B cell (primary cell): Measurements from ENCODE around the gene FZD2. TPM values are rescaled to one million over a fixed set of nuclear protein-coding genes. Genes with fewer than 3 reads are reported as not detected.

ENCODE experiments used
- ATAC-seq: fragments of 200-7000 bp; cut with Tn5 transposase; one replicate; pipeline ENCODE4 v1.10.0; 2021; ENCODE audit warnings: low read depth, mild to moderate bottlenecking, moderate number of reproducible peaks, moderate library complexity
- CTCF ChIA-PET: fragments of 350-600 bp; sonication (Branson Sonifier 250); formaldehyde crosslinking; loops from one replicate; lab custom pipeline; 2021; ENCODE audit warnings: antibody characterized with exemption, inconsistent platforms; lab: Charles Lee
- POLR2A ChIA-PET: fragments of 350-600 bp; sonication (Branson Sonifier 250); formaldehyde crosslinking; loops from one replicate; lab custom pipeline; 2021; ENCODE audit warnings: antibody characterized with exemption; lab: Charles Lee
- DNase-seq: peaks from one replicate; pipeline ENCODE4 v3.0.0; 2013
- H2AFZ ChIP-seq: 2 replicates; pipeline ENCODE4 v1.6.1; 2012; ENCODE audit warnings: mild to moderate bottlenecking, low read depth, low read length; ENCODE audit not compliant: insufficient read depth, poor library complexity, severe bottlenecking
- H3K27ac ChIP-seq, 2 donors: 1 replicate in 1 of 2; 2 replicates in 1 of 2; pipeline ENCODE4 v1.5.1; 2012 to 2013; ENCODE audit warnings: low read length in 2 of 2, mild to moderate bottlenecking in 2 of 2, moderate library complexity in 1 of 2
- H3K27me3 ChIP-seq, 4 experiments: fragments of 200-600 bp in 1 of 4; sonication (generic) in 1 of 4; replicated peaks in 1 of 4; 1 replicate in 2 of 4; 2 replicates in 2 of 4; pipeline versions ENCODE4 v1.6.1 to v1.7.0; 2013 to 2016; ENCODE audit warnings: low read length in 3 of 4, mild to moderate bottlenecking in 2 of 4, mixed read lengths in 1 of 4, moderate library complexity in 1 of 4; ENCODE audit not compliant: insufficient read depth in 4 of 4, control insufficient read depth in 3 of 4; ENCODE audit errors: control extremely low read depth in 1 of 4
- H3K36me3 ChIP-seq, 2 experiments: replicated peaks in 1 of 2; 1 replicate in 1 of 2; 2 replicates in 1 of 2; pipeline versions ENCODE4 v1.6.1 to v1.7.1; 2013; ENCODE audit warnings: low read length in 1 of 2; ENCODE audit not compliant: insufficient read depth in 2 of 2, control insufficient read depth in 1 of 2; ENCODE audit errors: control extremely low read depth in 1 of 2, extremely low read depth in 1 of 2
- H3K4me1 ChIP-seq, 2 donors: fragments of 200-600 bp in 1 of 2; sonication (generic) in 1 of 2; 1 replicate in 1 of 2; 2 replicates in 1 of 2; pipeline versions ENCODE4 v1.5.1 to v1.6.1; 2013 to 2017; ENCODE audit warnings: low read length in 2 of 2; ENCODE audit not compliant: control insufficient read depth in 2 of 2, insufficient read depth in 2 of 2
- H3K4me2 ChIP-seq: replicated peaks from 2 replicates; pipeline ENCODE3; 2012; ENCODE audit warnings: mild to moderate bottlenecking, low read depth, low read length; ENCODE audit not compliant: poor library complexity, severe bottlenecking
- H3K4me3 ChIP-seq, 5 experiments: fragments of 200-600 bp in 1 of 5; sonication (generic) in 1 of 5; 1 replicate in 3 of 5; 2 replicates in 2 of 5; pipeline versions ENCODE4 v1.5.1 to v1.7.0; 2011 to 2016; ENCODE audit warnings: low read length in 4 of 5, mild to moderate bottlenecking in 4 of 5, low read depth in 2 of 5, control low read depth in 1 of 5, moderate library complexity in 1 of 5; ENCODE audit not compliant: insufficient read depth in 1 of 5; ENCODE audit errors: control extremely low read depth in 1 of 5, extremely low read depth in 1 of 5
- H3K79me2 ChIP-seq: fragments of 200-600 bp; sonication (generic); one replicate; pipeline ENCODE4 v1.6.0; 2016; ENCODE audit warnings: low read length; ENCODE audit not compliant: control insufficient read depth, insufficient read depth
- H3K9ac ChIP-seq: fragments of 200-600 bp; sonication (generic); 2 replicates; pipeline ENCODE4 v1.6.1; 2017; ENCODE audit warnings: mild to moderate bottlenecking, low read length, moderate library complexity
- H3K9me3 ChIP-seq, 3 donors: one replicate each; pipeline versions ENCODE4 v1.6.1 to v1.7.1; 2013; ENCODE audit warnings: low read length in 2 of 3; ENCODE audit not compliant: control insufficient read depth in 2 of 3, insufficient read depth in 1 of 3; ENCODE audit errors: control extremely low read depth in 1 of 3
- H4K20me1 ChIP-seq: 2 replicates; pipeline ENCODE4 v1.6.0; 2012; ENCODE audit warnings: mild to moderate bottlenecking, low read length; ENCODE audit not compliant: insufficient read depth, control insufficient read depth, poor library complexity, severe bottlenecking
- H3K27ac Mint-ChIP-seq: one replicate; pipeline ENCODE4 v1.8.0; 2021; ENCODE audit warnings: mixed read lengths
- H3K27me3 Mint-ChIP-seq: one replicate; pipeline ENCODE4 v1.8.0; 2021; ENCODE audit warnings: mixed read lengths
- H3K4me1 Mint-ChIP-seq: one replicate; pipeline ENCODE4 v1.8.0; 2021; ENCODE audit warnings: mixed read lengths
- H3K4me3 Mint-ChIP-seq: one replicate; pipeline ENCODE4 v1.8.0; 2021; ENCODE audit warnings: mixed read lengths
- H3K9me3 Mint-ChIP-seq: one replicate; pipeline ENCODE4 v1.8.0; 2022; ENCODE audit warnings: mixed read lengths; ENCODE audit not compliant: insufficient read depth
- EZH2 ChIP-seq: IDR thresholded peaks from 2 replicates; pipeline ENCODE4 v1.6.1; 2012; ENCODE audit warnings: borderline replicate concordance, low read depth, mild to moderate bottlenecking, moderate library complexity, low read length; ENCODE audit not compliant: insufficient read depth, poor library complexity, severe bottlenecking
- WGBS: methylation state at CpG from one replicate; pipeline ENCODE4 v1.1.5; 2013; ENCODE audit warnings: missing lambda C conversion rate; ENCODE audit not compliant: insufficient coverage; 5-methylcytosine and 5-hydroxymethylcytosine counted together
- intact Hi-C: fragments of 100-400 bp; cut with micrococcal nuclease; formaldehyde crosslinking; loops from one replicate; pipeline ENCODE4 v1.10.0; 2022
- polyA plus RNA-seq: library from polyadenylated mRNA; depleted of rRNA; stranded (reverse); fragments of >200 nt; gene quantifications from 2 replicates; pipeline ENCODE4 v1.2.3, GENCODE V29; 2012
- total RNA-seq, 2 donors: library from RNA; stranded (reverse); fragments of 120-200 nt in 1 of 2; gene quantifications; 1 replicate in 1 of 2; 2 replicates in 1 of 2; pipeline versions ENCODE4 v1.2.3 to v1.2.4, GENCODE V29; 2013 to 2022
- TF ChIP-seq, protein P1 (sequence below): fragments of 200-600 bp; IDR thresholded peaks from one replicate; pipeline ENCODE4 v1.8.0; 2022; ENCODE audit warnings: antibody characterized with exemption, mild to moderate bottlenecking

FZD2 gene
- total and polyA plus RNA-seq, 2 donors (not counting 1 experiment from before 2014, with no cell fraction given), result 1.6 to 2.5 TPM

DNA sequence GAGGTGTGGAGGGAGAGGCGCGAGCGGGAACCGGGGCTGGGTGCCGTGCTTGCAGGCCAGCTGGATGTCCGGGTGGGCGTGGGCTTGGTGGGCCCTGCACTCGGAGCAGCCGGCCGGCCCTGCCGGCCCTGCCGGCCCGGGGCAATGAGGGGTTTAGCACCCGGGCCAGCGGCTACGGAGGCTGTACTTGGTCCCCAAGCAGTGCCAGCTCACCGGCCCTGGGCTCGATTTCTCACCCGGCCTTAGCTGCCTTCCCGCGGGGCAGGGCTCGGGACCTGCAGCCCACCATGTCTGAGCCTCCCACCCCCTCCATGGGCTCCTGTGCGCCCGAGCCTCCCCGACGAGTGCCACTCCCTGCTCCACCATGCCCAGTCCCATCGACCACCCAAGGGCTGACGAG lies 29.3 kb upstream of the FZD2 start:
- no peak for DNase-seq
- Mint-ChIP-seq H3K4me3 (no peak overlapping the region), H3K9me3 (no peaks in the 10 kb centered on the region), H3K4me1 (no peaks in the 10 kb centered on the region), H3K27ac (no peak overlapping the region), H3K27me3 (peaks cover 21% of the 10 kb centered on the region)
- H3K27ac ChIP-seq, result no peak overlapping the region
- no peaks in the 10 kb centered on the region for H3K4me1 ChIP-seq
- no peaks in the 10 kb centered on the region for H3K36me3 ChIP-seq
- H3K9me3 ChIP-seq, result peaks cover 1 to 5% (median 4%) of the 10 kb centered on the region in 3 donors
- intact Hi-C loops, result no loop called here
- TF ChIP-seq, protein P1, sequence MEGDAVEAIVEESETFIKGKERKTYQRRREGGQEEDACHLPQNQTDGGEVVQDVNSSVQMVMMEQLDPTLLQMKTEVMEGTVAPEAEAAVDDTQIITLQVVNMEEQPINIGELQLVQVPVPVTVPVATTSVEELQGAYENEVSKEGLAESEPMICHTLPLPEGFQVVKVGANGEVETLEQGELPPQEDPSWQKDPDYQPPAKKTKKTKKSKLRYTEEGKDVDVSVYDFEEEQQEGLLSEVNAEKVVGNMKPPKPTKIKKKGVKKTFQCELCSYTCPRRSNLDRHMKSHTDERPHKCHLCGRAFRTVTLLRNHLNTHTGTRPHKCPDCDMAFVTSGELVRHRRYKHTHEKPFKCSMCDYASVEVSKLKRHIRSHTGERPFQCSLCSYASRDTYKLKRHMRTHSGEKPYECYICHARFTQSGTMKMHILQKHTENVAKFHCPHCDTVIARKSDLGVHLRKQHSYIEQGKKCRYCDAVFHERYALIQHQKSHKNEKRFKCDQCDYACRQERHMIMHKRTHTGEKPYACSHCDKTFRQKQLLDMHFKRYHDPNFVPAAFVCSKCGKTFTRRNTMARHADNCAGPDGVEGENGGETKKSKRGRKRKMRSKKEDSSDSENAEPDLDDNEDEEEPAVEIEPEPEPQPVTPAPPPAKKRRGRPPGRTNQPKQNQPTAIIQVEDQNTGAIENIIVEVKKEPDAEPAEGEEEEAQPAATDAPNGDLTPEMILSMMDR, result no peak
- no peak for TF ChIP-seq EZH2
- H2AFZ ChIP-seq, result no peak overlapping the region
- H3K79me2 ChIP-seq, result no peaks in the 10 kb centered on the region
- 95% methylated on average over 25 of the region's 28 CpGs for WGBS
- no peak overlapping the region for H3K4me3 ChIP-seq
- CTCF ChIA-PET, result no interaction called here
- H3K27me3 ChIP-seq, result peaks cover 0 to 3% (median 0%) of the 10 kb centered on the region in 4 experiments
- no peak overlapping the region for H3K9ac ChIP-seq
- POLR2A ChIA-PET, result no interaction called here
- H4K20me1 ChIP-seq, result no peaks in the 10 kb centered on the region
- no peak for ATAC-seq
- no peak overlapping the region for H3K4me2 ChIP-seq

DNA sequence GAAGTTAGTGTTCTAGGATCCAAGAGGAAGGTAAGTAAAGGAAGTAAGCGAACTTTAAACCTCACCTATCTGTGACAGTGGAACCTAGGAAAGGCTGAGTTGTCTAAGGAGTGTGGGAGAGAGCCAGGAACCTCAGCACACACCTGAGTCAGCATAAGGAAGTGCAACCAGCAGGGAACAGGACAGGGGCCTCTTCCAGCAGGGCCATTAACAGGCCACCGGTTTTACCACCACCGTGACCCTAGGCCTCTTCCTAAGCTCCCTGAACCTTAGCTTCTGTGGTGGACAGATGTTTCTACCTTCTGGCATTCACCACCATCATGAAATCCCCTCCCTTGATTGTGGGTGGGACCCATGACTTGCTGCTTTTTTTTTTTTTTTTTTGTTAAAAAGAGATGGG lies 27.4 kb upstream of the FZD2 start:
- H3K36me3 ChIP-seq, result no peaks in the 10 kb centered on the region
- no peak overlapping the region for H3K4me3 ChIP-seq
- intact Hi-C loops, result no loop called here
- H3K9me3 ChIP-seq, result peaks cover 1 to 5% (median 4%) of the 10 kb centered on the region in 3 donors
- POLR2A ChIA-PET, result no interaction called here
- WGBS, result 100% methylated on average over 1 of the region's 3 CpGs
- Mint-ChIP-seq H3K27me3 (peaks cover 17% of the 10 kb centered on the region), H3K4me3 (no peak overlapping the region), H3K27ac (no peak overlapping the region), H3K4me1 (peaks cover 7% of the 10 kb centered on the region), H3K9me3 (no peaks in the 10 kb centered on the region)
- H3K79me2 ChIP-seq, result no peaks in the 10 kb centered on the region
- peaks cover 0 to 7% of the 10 kb centered on the region in 2 donors for H3K4me1 ChIP-seq
- TF ChIP-seq, protein P1, result no peak
- no peak for TF ChIP-seq EZH2
- ATAC-seq (no peak), DNase-seq (no peak)
- no peak overlapping the region for H3K9ac ChIP-seq
- CTCF ChIA-PET, result no interaction called here
- H3K27ac ChIP-seq, result no peak overlapping the region
- no peaks in the 10 kb centered on the region for H4K20me1 ChIP-seq
- H2AFZ ChIP-seq, result no peak overlapping the region
- H3K4me2 ChIP-seq, result no peak overlapping the region
- peaks cover 0 to 3% (median 0%) of the 10 kb centered on the region in 4 experiments for H3K27me3 ChIP-seq
